WERI-Rb-1 (cell line): ENCODE data around the gene SIM2.
A peak's percentile ranks its signal among the peaks of the same experiment; 100 is the strongest.

Experiments
- DNase-seq: peaks from one replicate; pipeline ENCODE4 v3.0.0-alpha.2; 2020
- H3K27ac ChIP-seq: fragments of 250-450 bp; sonication (Bioruptor Pico); 2 replicates; pipeline ENCODE4 v1.5.1; 2020; ENCODE audit warnings: mild to moderate bottlenecking, moderate library complexity
- H3K27me3 ChIP-seq: fragments of 250-450 bp; sonication (Bioruptor Pico); 2 replicates; pipeline ENCODE4 v1.5.1; 2021; ENCODE audit warnings: mild to moderate bottlenecking, low read depth, moderate library complexity; ENCODE audit not compliant: insufficient read depth, severe bottlenecking
- H3K36me3 ChIP-seq: fragments of 250-450 bp; sonication (Bioruptor Pico); 2 replicates; pipeline ENCODE4 v1.5.1; 2020; ENCODE audit warnings: mild to moderate bottlenecking, moderate library complexity
- H3K4me3 ChIP-seq: 2 replicates; pipeline ENCODE4 v1.5.1; 2011; ENCODE audit warnings: low read depth, mild to moderate bottlenecking, control low read depth, low read length
- H3K9me3 ChIP-seq: fragments of 250-450 bp; sonication (Bioruptor Pico); 2 replicates; pipeline ENCODE4 v1.5.1; 2021; ENCODE audit warnings: mild to moderate bottlenecking, moderate library complexity; ENCODE audit not compliant: severe bottlenecking
- CTCF ChIP-seq: IDR thresholded peaks from 2 replicates; pipeline ENCODE4 v1.5.1; 2011; ENCODE audit warnings: low read depth, mild to moderate bottlenecking, control low read depth, inconsistent platforms, low read length

Gene SIM2

DNA sequence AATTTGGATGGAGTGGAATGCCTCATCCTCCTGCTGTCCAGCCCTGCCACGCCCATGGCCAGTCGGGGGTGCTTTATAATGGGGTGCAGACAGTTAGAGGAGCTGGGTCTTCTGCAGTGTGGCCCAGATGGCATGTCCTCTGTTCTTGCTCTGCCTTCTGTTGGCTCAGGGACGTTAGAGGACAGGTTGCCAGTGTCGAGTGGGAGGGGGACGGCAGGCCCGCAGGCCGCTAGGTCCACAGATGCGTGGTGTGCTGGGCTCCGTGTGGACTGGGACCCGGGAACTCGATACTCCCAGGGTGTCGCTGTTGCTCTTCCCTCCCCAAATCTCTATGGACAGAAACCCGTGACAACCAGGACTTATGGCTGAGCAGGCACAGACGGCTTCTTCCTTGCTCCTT lies 33.3 kb downstream of the SIM2 start:
- H3K36me3 ChIP-seq, result no peaks in the 10 kb centered on the region
- TF ChIP-seq CTCF, result no peak
- no peak overlapping the region for H3K27ac ChIP-seq
- H3K9me3 ChIP-seq, result peaks cover 10% of the 10 kb centered on the region
- H3K27me3 ChIP-seq, result no peaks in the 10 kb centered on the region
- H3K4me3 ChIP-seq, result no peak overlapping the region
- DNase-seq, result no peak

DNA sequence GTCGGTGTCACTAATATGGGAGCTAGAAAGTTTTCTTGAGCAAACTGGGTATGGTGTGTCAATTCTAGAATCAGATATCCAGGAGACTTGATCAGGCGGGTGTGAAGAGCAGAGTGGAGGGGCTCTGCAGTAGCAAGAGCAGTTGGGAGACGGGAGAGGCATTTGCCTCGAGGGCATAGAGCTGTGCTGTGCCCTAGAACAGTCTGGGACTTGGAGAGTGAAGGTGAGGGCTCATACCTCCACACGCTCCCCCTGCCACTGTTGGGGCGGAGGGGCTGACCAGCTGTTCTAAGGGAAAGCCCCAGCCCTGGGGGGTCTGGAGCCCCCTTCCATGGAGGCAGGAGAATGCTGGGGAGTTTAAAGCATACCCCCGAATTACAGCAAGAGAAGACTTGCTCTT lies 33.8 kb downstream of the SIM2 start:
- no peaks in the 10 kb centered on the region for H3K27me3 ChIP-seq
- no peak overlapping the region for H3K4me3 ChIP-seq
- peaks cover 13% of the 10 kb centered on the region for H3K9me3 ChIP-seq
- DNase-seq, result no peak
- no peak overlapping the region for H3K27ac ChIP-seq
- TF ChIP-seq CTCF, result no peak
- H3K36me3 ChIP-seq, result no peaks in the 10 kb centered on the region

DNA sequence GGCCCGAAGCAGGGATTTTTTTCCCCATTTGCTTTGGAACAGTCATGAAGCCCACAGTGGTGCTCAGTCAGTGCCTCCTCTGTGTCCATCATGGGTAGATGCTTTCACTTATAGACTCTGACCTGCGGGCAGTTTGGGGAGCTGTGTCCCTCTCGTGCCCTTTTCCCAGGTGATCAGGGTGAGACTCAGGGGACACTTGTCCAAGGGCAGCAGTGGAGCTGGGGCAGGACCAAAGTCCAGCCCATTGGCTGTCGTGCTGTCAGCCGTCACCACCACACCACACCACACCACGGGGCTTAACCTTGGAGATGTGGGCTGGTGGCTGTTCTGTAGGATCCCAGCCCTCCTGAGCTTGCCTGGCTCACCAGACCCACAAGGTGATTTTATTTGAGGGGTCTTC lies 34.9 kb downstream of the SIM2 start:
- H3K27me3 ChIP-seq, result no peaks in the 10 kb centered on the region
- no peak for TF ChIP-seq CTCF
- H3K4me3 ChIP-seq, result no peak overlapping the region
- H3K36me3 ChIP-seq, result no peaks in the 10 kb centered on the region
- no peak for DNase-seq
- H3K27ac ChIP-seq, result no peak overlapping the region
- peaks cover 13% of the 10 kb centered on the region for H3K9me3 ChIP-seq

DNA sequence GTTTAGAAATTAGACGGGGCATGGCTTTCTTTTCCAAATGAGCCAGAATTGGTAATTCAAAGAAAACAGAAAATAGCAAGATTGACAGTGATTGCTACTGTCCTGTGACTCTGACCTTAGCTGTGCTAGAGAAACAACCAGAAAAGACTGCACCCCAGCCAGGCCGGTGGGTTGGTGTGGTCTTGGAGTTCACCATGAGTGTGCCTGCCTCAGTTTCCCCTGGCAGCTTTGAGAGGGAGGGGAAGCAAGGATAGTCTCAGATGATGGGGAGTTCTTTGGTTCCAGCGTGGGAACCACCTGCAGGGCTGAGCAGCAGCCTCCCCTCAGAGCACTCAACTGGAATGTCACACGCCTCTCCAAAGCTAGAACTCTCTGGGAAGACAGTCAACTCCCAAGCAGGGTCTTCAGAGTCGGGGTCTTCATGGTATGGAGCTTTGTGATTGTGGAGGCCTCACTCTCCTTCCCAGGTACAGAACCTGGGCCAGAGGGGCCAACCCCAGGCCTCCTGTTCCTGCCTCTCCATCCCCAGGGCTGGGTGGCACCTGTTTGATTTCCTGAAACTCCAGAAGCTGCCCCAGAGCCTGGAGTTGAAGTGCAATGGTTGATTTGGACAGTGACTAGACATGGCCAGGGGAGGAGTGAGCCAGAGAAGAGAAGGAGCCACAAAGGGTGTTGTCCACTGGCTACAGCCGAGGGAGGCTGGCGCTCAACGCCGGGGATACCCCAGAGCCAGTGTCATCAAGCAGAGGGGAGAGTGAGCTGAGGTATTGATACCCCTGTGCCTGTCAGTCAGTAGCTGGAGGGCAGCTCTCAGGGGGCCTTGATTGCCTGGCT lies 35.7 kb downstream of the SIM2 start:
- no peak for DNase-seq
- TF ChIP-seq CTCF, result no peak
- Histone ChIP-seq H3K27me3 (no peaks in the 10 kb centered on the region), H3K9me3 (peaks cover 13% of the 10 kb centered on the region), H3K4me3 (no peak overlapping the region), H3K36me3 (no peaks in the 10 kb centered on the region), H3K27ac (no peak overlapping the region)

- Histone ChIP-seq H3K4me3 (no peak overlapping the region), H3K36me3 (no peaks in the 10 kb centered on the region), H3K27me3 (no peaks in the 10 kb centered on the region), H3K9me3 (peaks cover 13% of the 10 kb centered on the region), H3K27ac (no peak overlapping the region)
- no peak for TF ChIP-seq CTCF
- DNase-seq, result no peak
These were observed 36.2 kb downstream of the SIM2 start for GRCh38 chr21:36735201-36735515.

- no peak for TF ChIP-seq CTCF
- peak; percentile 23 for DNase-seq
- Histone ChIP-seq H3K9me3 (peaks cover 13% of the 10 kb centered on the region), H3K27ac (no peak overlapping the region), H3K27me3 (no peaks in the 10 kb centered on the region), H3K36me3 (no peaks in the 10 kb centered on the region), H3K4me3 (no peak overlapping the region)
These were observed 36.9 kb downstream of the SIM2 start for GRCh38 chr21:36735724-36736320.
